WTC11 (cell line): ENCODE measurements around the gene TMEM94.

Experiments
- ATF3 ChIP-seq: sonication (generic); formaldehyde crosslinking; conservative IDR thresholded peaks from 2 replicates; pipeline ENCODE4 v1.8.1; 2022; ENCODE audit warnings: mild to moderate bottlenecking, missing genetic modification reagents
- ATF6 ChIP-seq: sonication (generic); formaldehyde crosslinking; IDR thresholded peaks from 2 replicates; pipeline ENCODE4 v1.8.1; 2023; ENCODE audit warnings: mild to moderate bottlenecking, missing genetic modification reagents
- CTCF ChIP-seq: fragments of 200-600 bp; IDR thresholded peaks from 2 replicates; pipeline ENCODE4 v1.8.0; 2022; ENCODE audit warnings: antibody characterized with exemption
- E2F1 ChIP-seq: sonication (generic); formaldehyde crosslinking; IDR thresholded peaks from 2 replicates; pipeline ENCODE4 v1.8.0; 2022; ENCODE audit warnings: mild to moderate bottlenecking, missing genetic modification reagents
- ELF4 ChIP-seq: sonication (generic); formaldehyde crosslinking; IDR thresholded peaks from 2 replicates; pipeline ENCODE4 v1.8.1; 2022; ENCODE audit warnings: low read depth, mild to moderate bottlenecking, moderate library complexity, missing genetic modification reagents
- ETV6 ChIP-seq: sonication (generic); formaldehyde crosslinking; IDR thresholded peaks from 2 replicates; pipeline ENCODE4 v1.8.1; 2022; ENCODE audit warnings: mild to moderate bottlenecking, missing genetic modification reagents
- NFE2L1 ChIP-seq: sonication (generic); formaldehyde crosslinking; IDR thresholded peaks from 2 replicates; pipeline ENCODE4 v1.8.1; 2023; ENCODE audit warnings: missing genetic modification reagents
- NFYB ChIP-seq: sonication (generic); formaldehyde crosslinking; conservative IDR thresholded peaks from 2 replicates; pipeline ENCODE4 v1.8.0; 2022; ENCODE audit warnings: low read depth, missing genetic modification reagents
- ZMAT4 ChIP-seq: fragments of 250-450 bp; sonication (Bioruptor Pico); IDR thresholded peaks from 2 replicates; pipeline ENCODE4 v1.9.0; 2021; ENCODE audit warnings: mild to moderate bottlenecking
- ZNF317 ChIP-seq: sonication (generic); formaldehyde crosslinking; IDR thresholded peaks from 2 replicates; pipeline ENCODE4 v1.8.1; 2023; ENCODE audit warnings: low read depth, mild to moderate bottlenecking, moderate library complexity, missing genetic modification reagents, borderline replicate concordance
- ZNF396 ChIP-seq: fragments of 250-450 bp; sonication (Bioruptor Pico); IDR thresholded peaks from 2 replicates; pipeline ENCODE4 v1.8.0; 2021; ENCODE audit warnings: mild to moderate bottlenecking, moderate library complexity, borderline replicate concordance
- ZNF416 ChIP-seq: fragments of 250-450 bp; sonication (Bioruptor Pico); IDR thresholded peaks from 2 replicates; pipeline ENCODE4 v1.9.0; 2021; ENCODE audit warnings: mild to moderate bottlenecking, inconsistent platforms

- TF ChIP-seq ETV6 (CRISPR knock-in tag) (no peak), CTCF (no peak), ZNF396 (CRISPR knock-in tag) (no peak), ZMAT4 (no peak), ATF3 (CRISPR knock-in tag) (no peak), NFYB (no peak), E2F1 (CRISPR knock-in tag) (no peak), ZNF416 (CRISPR knock-in tag) (no peak), ZNF317 (no peak), ELF4 (no peak), NFE2L1 (CRISPR knock-in tag) (no peak), ATF6 (CRISPR knock-in tag) (no peak)
Observed at GRCh38 chr17:75476271-75476671, 19.8 kb downstream of the TMEM94 start.
